NB4 (cell line): Measurements from ENCODE around the gene ACSF2.

Experiments used
- POLR2A ChIP-seq: IDR thresholded peaks from 2 replicates; pipeline ENCODE4 v1.6.1; 2011; ENCODE audit warnings: mild to moderate bottlenecking; ENCODE audit not compliant: insufficient read length; ENCODE audit errors: extremely low read depth
- TF ChIP-seq, protein P1 (sequence below): IDR thresholded peaks from one replicate; pipeline ENCODE4 v1.5.1; 2012; ENCODE audit warnings: low read depth, low read length
- TF ChIP-seq, protein P2 (sequence below): IDR thresholded peaks from 2 replicates; pipeline ENCODE4 v1.6.1; 2011; ENCODE audit warnings: low read depth, low read length

DNA sequence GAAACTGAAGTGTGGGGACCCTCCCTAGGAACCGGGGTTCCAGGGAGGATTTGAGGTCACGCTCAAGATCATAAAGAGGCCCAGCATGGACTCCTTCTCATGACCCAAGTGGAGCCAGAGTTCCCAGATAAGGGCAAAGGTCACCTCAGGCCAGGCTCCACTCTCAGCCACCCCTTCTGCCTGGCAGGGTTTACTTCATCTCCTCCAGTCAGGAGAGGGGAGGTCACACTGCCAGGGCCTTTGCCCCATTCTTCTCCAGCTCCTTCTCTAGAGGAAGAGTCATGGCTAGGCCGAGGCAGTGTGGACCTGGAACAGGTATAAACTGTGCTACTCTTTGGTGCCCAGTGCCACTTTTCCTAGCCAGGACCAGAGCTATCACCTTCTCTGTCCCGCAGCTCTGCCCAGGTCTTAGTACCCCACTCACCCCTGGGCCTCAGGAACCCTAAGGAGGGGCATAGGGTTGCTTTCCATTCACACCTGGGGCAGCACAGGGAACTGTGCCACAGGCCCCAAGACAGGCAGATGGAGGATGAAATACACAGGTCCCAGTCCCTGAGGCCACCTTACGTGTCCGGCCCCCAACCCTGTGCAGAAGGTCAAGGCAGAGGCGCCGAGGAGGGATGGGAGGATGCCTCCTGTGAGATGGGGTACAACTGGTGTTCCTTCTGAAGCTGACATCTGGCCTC, 879 bp upstream of the ACSF2 start:
- TF ChIP-seq, protein P1, sequence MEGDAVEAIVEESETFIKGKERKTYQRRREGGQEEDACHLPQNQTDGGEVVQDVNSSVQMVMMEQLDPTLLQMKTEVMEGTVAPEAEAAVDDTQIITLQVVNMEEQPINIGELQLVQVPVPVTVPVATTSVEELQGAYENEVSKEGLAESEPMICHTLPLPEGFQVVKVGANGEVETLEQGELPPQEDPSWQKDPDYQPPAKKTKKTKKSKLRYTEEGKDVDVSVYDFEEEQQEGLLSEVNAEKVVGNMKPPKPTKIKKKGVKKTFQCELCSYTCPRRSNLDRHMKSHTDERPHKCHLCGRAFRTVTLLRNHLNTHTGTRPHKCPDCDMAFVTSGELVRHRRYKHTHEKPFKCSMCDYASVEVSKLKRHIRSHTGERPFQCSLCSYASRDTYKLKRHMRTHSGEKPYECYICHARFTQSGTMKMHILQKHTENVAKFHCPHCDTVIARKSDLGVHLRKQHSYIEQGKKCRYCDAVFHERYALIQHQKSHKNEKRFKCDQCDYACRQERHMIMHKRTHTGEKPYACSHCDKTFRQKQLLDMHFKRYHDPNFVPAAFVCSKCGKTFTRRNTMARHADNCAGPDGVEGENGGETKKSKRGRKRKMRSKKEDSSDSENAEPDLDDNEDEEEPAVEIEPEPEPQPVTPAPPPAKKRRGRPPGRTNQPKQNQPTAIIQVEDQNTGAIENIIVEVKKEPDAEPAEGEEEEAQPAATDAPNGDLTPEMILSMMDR = no peak
- TF ChIP-seq, protein P2, sequence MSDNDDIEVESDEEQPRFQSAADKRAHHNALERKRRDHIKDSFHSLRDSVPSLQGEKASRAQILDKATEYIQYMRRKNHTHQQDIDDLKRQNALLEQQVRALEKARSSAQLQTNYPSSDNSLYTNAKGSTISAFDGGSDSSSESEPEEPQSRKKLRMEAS = no peak
- no peak for TF ChIP-seq POLR2A
